HG03442 (cell line): Measurements from ENCODE around the gene DDIAS.
A peak's percentile ranks its signal among the peaks of the same experiment; 100 is the strongest.
"Not testable (repeated sequence)": the region's sequence is repeated elsewhere in the genome, so short reads cannot be mapped to it uniquely, and the experiment has no call there.

ENCODE experiments used
- ATAC-seq: cut with Tn5 transposase; IDR thresholded peaks from one replicate; pipeline ENCODE4 v1.9.1; 2021; ENCODE audit warnings: mild to moderate bottlenecking, moderate library complexity; ENCODE audit not compliant: unreplicated experiment

DDIAS gene

GRCh38 chr11:82889133-82890001 is 12.2 kb upstream of the DDIAS start:
- no peak for ATAC-seq

- ATAC-seq = no peak
These were observed 11.6 kb upstream of the DDIAS start for GRCh38 chr11:82890002-82890341.

- no peak for ATAC-seq
These were observed 10.6 kb upstream of the DDIAS start for GRCh38 chr11:82890936-82891335.

GRCh38 chr11:82892611-82893169 is 8.8 kb upstream of the DDIAS start:
- ATAC-seq = no peak

GRCh38 chr11:82895437-82896091 is 6.0 kb upstream of the DDIAS start:
- peak; percentile 18 for ATAC-seq

GRCh38 chr11:82896183-82896582 is 5.4 kb upstream of the DDIAS start:
- ATAC-seq = no peak

GRCh38 chr11:82898241-82898640 is 3.3 kb upstream of the DDIAS start:
- ATAC-seq = no peak

GRCh38 chr11:82899186-82899820 is 2.2 kb upstream of the DDIAS start:
- ATAC-seq = no peak

GRCh38 chr11:82899957-82900276 is 1.6 kb upstream of the DDIAS start:
- no peak for ATAC-seq

GRCh38 chr11:82900277-82901164 is 1.0 kb upstream of the DDIAS start, which contains the start of gene PRCP:
Gene PRCP (minus strand): TSS chr11:82900430. CDS start chr11:82900402, 28 bp downstream.
- peak; percentile 79 for ATAC-seq

GRCh38 chr11:82901922-82902485 is 468 bp downstream of the DDIAS start:
- ATAC-seq = no peak

GRCh38 chr11:82902880-82903279 is 1.3 kb downstream of the DDIAS start:
- ATAC-seq = no peak

GRCh38 chr11:82903843-82904586 is 2.5 kb downstream of the DDIAS start:
- ATAC-seq = no peak

- ATAC-seq = no peak
These were observed 4.7 kb downstream of the DDIAS start for GRCh38 chr11:82906236-82906635.

GRCh38 chr11:82906931-82907330 is 5.4 kb downstream of the DDIAS start:
- ATAC-seq = no peak

GRCh38 chr11:82907371-82907770 is 5.8 kb downstream of the DDIAS start:
- no peak for ATAC-seq

GRCh38 chr11:82908311-82908710 is 6.8 kb downstream of the DDIAS start:
- ATAC-seq = no peak

GRCh38 chr11:82909015-82909640 is 7.6 kb downstream of the DDIAS start:
- ATAC-seq = no peak

GRCh38 chr11:82919786-82920185 is 18.2 kb downstream of the DDIAS start:
- ATAC-seq = not testable (repeated sequence)
